OCI-M2 (cell line): Measurements from ENCODE around the gene SPI1.

Source experiments
- DNase-seq: peaks from one replicate; lab custom pipeline; 2025; ENCODE audit not compliant: unreplicated experiment; lab: John Stamatoyannopoulos, UW

SPI1 gene

DNA sequence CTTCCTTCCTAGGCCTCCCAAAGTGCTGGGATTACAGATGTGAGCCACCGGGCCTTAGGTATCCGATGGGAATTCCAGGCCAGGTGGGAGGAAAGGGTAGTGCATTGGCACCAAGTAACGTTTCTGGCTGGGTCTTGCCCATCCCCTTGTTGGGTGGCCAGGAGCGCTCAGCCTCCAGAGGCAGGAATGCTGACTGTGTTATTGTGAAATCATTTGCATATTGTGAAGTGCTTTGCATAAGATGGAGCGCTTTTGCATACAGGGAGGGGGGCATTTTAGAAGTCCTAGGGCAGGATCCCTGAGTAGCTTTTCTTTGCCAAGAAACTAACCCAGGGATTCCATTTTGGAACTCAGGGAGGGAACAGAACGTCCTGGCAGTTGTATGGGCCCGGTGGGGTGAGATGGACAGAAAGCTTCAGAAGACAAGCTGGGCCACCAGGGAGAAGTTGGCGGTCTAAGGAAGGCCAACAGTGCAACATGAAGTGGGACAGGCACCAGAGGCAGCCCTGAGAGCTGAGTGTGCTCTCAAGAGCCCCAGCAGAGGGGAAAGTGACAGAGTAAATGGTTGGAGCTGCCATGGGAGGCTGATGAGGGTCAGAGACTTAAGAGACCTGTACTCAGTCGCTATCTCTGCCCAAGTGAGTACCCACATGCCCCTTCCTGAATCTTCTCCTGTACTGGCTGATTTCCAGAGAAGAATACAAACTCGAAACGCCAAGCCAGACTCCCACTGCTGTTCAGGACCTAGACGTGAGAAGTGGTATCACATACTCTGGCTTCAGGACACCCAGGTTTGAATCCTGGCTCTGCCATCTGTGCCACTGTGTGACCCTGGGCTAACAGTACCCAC lies 28.8 kb upstream of the SPI1 start:
- no peak for DNase-seq

- peak; percentile 26 for DNase-seq
Measured at GRCh38 chr11:47403571-47403970, 25.2 kb upstream of the SPI1 start.

GRCh38 chr11:47403135-47403534 lies 24.8 kb upstream of the SPI1 start:
- no peak for DNase-seq

DNA sequence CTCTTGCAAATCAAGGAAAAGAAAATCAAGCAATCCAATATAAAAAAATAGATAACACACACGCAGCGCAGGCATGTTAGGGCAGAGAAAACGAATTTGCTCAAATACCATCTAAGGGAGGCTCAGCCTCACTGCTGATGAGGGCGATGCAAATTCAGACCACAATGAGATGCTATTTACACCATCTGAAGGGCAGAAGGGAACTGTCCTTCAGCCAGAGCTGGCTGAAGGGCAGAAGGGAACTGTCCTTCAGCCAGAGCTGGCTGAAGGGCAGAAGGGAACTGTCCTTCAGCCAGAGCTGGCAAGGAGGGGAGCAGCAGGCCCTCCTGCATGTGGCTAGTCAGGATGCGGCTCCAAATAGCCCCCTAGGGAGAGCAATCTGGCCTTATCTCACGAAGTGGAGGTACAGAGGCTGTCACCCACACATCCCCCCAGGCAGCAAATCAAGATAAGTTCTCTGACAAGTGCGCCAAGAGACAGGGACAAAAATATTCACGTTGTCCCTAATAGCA lies 22.5 kb upstream of the SPI1 start:
- DNase-seq, result no peak

GRCh38 chr11:47399860-47400767 lies 21.8 kb upstream of the SPI1 start:
- DNase-seq, result no peak

- no peak for DNase-seq
Measured at GRCh38 chr11:47398551-47398950, 20.2 kb upstream of the SPI1 start.

GRCh38 chr11:47398011-47398410 lies 19.7 kb upstream of the SPI1 start:
- no peak for DNase-seq

- no peak for DNase-seq
Measured at GRCh38 chr11:47396049-47396320, 17.6 kb upstream of the SPI1 start.

GRCh38 chr11:47395223-47396048 lies 17.1 kb upstream of the SPI1 start:
- no peak for DNase-seq

- no peak for DNase-seq
Measured at GRCh38 chr11:47394322-47395222, 16.2 kb upstream of the SPI1 start.

- DNase-seq, result no peak
Measured at GRCh38 chr11:47394050-47394321, 15.6 kb upstream of the SPI1 start.

DNA sequence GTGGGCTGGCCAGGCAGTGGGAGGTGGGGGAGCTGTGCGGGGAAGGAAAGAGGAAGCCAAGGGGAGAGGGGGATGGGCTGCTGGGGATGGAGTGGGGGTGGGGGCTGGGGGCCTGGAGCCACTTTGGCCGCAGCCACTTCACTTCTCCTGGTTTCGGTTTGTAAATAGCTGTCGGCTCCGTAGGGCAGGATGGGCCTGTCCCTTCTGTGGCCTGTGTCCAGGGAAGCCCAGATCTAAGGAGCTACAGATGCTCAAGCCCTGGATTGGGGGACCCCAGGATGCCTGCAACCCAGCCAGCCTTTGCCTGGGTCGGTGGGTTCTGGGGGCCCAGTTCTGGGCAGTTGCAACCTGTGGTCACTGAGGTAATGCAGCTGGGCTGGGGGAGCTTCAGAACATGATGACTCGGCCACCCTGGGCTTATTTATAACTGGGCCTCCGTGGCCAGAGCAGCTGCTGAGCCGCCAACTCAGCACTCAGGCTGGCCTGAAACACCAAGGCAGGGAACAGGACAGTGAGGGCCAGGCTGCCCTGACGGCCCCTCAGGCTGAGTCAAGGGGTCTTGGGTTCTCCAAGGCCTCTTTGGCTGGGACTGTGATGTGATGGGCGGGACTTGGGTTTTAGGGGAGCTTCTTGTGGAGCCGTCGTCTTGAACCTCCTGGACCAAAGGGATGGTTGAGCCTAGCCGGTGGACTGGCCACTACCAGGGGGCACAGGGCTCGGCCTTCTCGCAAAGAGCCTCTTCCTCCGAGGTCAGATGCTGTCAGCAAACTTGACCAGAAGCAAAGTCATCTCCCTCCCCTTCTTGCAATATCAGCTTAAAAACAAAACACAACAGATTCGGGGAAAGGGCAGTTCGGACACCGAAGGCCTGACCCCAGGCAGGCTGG lies 15.1 kb upstream of the SPI1 start:
- no peak for DNase-seq

DNA sequence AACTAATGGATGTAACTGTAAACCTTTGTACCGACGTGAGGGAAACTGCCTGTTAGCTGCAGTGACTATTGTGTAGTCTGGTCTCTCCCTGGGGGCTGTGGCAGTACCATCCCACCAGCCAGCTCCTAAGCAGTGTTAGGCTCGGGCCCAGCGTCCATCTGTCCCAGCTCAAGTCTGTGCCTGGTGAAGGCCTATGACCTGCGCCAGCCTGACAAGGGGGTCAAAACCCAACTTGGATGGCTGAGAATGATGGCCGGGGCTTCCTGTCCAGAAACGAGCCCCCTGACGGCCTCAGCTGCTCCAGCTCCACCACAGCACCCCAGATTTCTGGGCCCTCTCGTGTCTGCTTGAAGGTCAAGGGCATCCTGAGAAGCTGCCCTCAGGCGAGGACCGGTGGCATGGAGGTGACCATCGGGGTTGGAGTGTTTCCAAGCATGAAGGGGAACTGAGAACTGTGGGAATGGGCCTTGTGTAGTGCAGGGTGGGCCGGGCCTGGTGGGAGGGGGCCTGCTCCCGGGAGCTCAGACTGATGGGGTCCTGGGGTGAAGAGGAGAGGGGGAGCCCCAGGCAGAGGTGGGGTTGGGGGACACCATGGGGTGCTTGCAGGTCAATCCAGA lies 14.3 kb upstream of the SPI1 start:
- no peak for DNase-seq

DNA sequence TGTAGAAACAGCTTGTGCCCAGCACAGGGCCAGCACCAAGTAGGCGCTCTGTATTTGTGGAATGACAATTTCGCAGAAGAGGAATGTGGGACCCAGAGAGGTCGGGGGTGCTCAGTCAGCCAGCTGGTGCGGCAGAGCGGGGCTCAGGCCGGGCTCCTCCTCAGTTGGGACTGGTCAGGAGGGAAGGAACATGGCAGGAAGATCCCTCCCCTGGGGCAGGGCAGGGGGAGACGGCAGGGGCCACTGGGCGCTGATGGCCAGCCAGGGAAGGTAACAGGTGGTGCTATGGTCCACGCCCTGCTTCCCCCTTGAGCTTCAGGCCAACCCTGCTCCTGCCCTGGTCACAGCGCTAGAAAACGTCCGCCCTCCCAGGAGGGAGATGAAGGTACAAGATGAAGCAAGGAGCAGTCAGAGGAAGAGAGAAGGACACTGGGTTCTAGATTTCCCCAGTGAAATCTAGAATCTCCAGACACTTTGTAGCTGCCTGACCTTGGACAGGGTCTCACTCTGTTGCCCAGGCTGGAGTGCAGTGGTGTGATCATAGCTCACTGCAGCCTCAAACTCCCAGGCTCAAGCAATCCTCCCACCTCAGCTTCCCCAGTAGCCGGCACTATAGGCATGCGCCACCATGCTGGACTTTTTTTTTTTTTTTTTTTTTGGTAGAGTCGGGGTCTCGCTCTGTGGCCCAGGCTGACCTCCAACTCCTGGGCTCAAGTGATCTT lies 13.5 kb upstream of the SPI1 start:
- DNase-seq, result no peak

DNA sequence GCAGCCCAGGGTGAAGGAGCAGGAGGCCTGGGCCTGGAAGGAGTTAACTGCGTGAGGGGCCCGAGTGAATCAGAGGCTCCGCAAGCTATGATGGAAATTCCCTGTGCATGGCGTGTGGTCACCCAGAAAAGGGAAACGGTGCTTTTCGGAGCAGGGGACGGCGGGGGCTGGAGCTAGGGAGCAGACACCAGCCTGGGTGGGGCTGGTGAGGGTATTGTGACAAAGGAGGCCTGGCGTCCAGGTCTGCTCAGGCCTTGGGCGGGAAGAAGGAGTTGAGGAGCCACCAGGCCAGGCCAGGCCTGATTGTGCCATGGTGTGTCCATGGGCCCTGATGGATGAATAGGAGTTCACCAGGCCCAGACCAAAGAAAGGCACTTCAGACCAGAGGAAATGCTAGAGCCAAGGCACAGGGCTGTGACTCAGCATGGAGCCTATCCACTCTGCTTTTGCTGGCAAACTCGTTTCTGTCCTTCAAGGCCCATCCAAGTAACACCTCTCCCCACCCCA lies 12.8 kb upstream of the SPI1 start:
- DNase-seq, result no peak

DNA sequence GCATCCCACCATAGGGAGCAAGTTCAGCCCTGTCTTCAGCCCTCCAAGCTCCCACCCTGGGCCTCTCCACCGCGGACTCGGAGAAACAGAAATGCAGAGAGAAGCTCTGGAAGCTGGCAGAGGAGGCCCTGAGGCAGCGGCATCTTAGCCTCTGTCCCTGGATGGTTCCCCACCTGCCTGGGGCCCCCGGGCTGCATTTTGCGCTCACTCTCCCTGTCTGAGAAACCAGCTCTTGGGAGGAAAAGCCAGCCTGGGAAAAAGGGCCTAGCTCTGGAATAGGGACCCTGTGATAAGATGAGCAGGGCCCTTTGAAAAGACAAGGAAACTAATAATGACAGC lies 12.0 kb upstream of the SPI1 start:
- DNase-seq, result no peak

DNA sequence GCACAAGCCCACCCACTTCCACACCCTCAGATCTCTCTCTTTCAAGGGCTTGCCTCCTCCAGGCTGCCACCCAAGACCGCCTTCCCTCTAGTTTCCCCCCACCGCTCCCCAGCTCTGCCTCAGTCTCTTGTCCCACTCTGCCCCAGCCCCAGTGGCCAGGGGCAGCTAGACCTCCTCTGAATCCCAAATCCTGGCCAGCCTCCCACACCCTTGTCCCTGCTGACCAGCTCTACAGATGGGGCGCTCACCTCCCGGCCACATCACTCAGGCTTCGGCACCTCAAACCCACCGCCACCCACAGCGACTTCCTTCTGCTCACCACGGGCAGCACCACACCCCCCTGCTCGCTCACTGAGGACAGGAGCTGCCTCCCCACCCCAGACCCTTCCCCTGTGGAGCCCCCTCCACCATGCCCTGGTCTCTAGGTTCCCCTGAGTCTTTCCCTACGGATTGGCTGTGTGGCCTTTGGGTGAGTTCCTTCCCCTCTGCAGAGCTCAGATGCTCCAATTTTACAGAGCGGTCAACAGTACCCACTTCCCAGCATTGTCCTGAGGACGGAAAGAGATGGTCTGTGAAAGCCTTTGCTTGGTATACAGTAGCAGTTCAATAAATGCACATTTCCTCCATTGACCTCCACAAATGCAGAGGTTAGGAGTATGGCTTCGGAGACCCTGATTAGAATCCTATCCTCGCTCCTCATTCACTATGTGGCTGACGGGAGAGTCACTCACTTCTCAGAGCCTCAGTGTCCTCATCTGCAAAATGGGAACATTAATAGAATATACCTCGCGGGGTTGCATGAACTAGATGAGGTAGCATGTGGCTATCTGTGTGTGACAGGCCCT lies 11.5 kb upstream of the SPI1 start:
- no peak for DNase-seq
